NT2/D1 (cell line): ENCODE results near the gene ZNF653.

ENCODE experiments used
- SUZ12 ChIP-seq: IDR thresholded peaks from 2 replicates; pipeline ENCODE4 v1.6.1; 2011; ENCODE audit not compliant: insufficient read length, insufficient read depth; ENCODE audit errors: extremely low read depth
- YY1 ChIP-seq: IDR thresholded peaks from 2 replicates; pipeline ENCODE4 v1.6.1; 2011; ENCODE audit not compliant: insufficient read length, insufficient read depth
- ZNF274 ChIP-seq: IDR thresholded peaks from 2 replicates; pipeline ENCODE4 v1.6.1; 2011; ENCODE audit warnings: mild to moderate bottlenecking, low read depth, low read length

DNA sequence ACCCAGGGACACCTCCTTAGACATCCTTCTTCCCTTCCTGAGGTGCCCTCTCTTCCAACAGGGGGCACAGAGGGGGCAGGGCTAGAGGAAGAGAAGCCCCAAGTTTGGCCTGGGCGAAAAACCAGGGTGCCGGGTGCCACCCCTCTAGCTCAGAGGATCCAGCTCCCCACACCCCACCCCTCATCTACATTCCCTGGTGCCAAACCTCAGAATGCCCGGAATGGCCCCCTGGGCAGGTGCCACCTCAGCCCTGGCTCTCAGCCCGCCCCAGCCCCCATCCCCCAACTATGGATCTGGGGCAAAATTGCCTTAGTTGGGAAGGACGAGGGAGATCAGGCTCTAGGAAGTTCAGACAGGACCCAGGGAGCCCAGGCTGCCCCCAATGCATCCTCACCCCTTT is 35.0 kb upstream of the ZNF653 start:
- TF ChIP-seq YY1, result no peak
- no peak for TF ChIP-seq ZNF274
- no peak for TF ChIP-seq SUZ12
